Epidermal melanocyte (primary cell): ENCODE results near the gene DDX5.

Source experiments
- DNase-seq: peaks from one replicate; pipeline ENCODE4 v3.0.0; 2011; ENCODE audit warnings: low spot score; ENCODE audit not compliant: insufficient read length

The DDX5 gene

GRCh38 chr17:64506201-64506575 lies at the start of gene DDX5:
Gene DDX5, minus strand, starts transcription at chr17:64506289. Its CDS starts 170 bp downstream, at chr17:64506119.
- DNase-seq: peak; percentile 66

GRCh38 chr17:64555281-64555680 lies 49.2 kb upstream of the DDX5 start:
- no peak for DNase-seq

- no peak for DNase-seq
Observed at GRCh38 chr17:64554028-64554637, 48.0 kb upstream of the DDX5 start.

GRCh38 chr17:64551461-64551860 lies 45.4 kb upstream of the DDX5 start:
- DNase-seq: no peak

- DNase-seq: no peak
Observed at GRCh38 chr17:64547319-64547718, 41.2 kb upstream of the DDX5 start.

GRCh38 chr17:64546716-64547115 lies 40.6 kb upstream of the DDX5 start:
- DNase-seq: no peak

GRCh38 chr17:64544742-64545141 lies 38.7 kb upstream of the DDX5 start:
- DNase-seq: no peak

- no peak for DNase-seq
Observed at GRCh38 chr17:64540118-64540776, 34.2 kb upstream of the DDX5 start.

- no peak for DNase-seq
Observed at GRCh38 chr17:64538508-64539130, 32.5 kb upstream of the DDX5 start.

GRCh38 chr17:64537488-64537887 lies 31.4 kb upstream of the DDX5 start:
- DNase-seq: no peak

- no peak for DNase-seq
Observed at GRCh38 chr17:64536913-64537312, 30.8 kb upstream of the DDX5 start.

- no peak for DNase-seq
Observed at GRCh38 chr17:64535357-64535756, 29.3 kb upstream of the DDX5 start.

- DNase-seq: no peak
Observed at GRCh38 chr17:64534187-64534586, 28.1 kb upstream of the DDX5 start.

GRCh38 chr17:64533784-64534183 lies 27.7 kb upstream of the DDX5 start:
- DNase-seq: no peak

GRCh38 chr17:64532409-64532808 lies 26.3 kb upstream of the DDX5 start:
- DNase-seq: no peak

- no peak for DNase-seq
Observed at GRCh38 chr17:64531955-64532371, 25.9 kb upstream of the DDX5 start.

GRCh38 chr17:64529221-64529620 lies 23.1 kb upstream of the DDX5 start:
- no peak for DNase-seq

GRCh38 chr17:64527914-64528313 lies 21.8 kb upstream of the DDX5 start:
- no peak for DNase-seq

- DNase-seq: no peak
Observed at GRCh38 chr17:64520359-64520758, 14.3 kb upstream of the DDX5 start.

GRCh38 chr17:64519601-64520000 lies 13.5 kb upstream of the DDX5 start:
- no peak for DNase-seq

GRCh38 chr17:64515829-64516228 lies 9.7 kb upstream of the DDX5 start:
- no peak for DNase-seq

- DNase-seq: no peak
Observed at GRCh38 chr17:64515419-64515818, 9.3 kb upstream of the DDX5 start.

GRCh38 chr17:64509179-64509578 lies 3.1 kb upstream of the DDX5 start:
- DNase-seq: no peak
